T-helper 1 cell treated with Interleukin-12 subunit alpha and Interleukin-12 subunit beta and Interleukin-4 antibody, amounts not matched to agents 30 ng/mL and 1 ng/mL, for 36 hours (primary cell): ENCODE results near the gene SHCBP1L. TPM values are rescaled to one million over a fixed set of nuclear protein-coding genes. Genes with fewer than 3 reads are reported as not detected.

Experiments used
- intact Hi-C: fragments of 100-400 bp; cut with micrococcal nuclease; formaldehyde crosslinking; loops from one replicate; pipeline ENCODE4 v1.15.1; 2024
- total RNA-seq: library from RNA; stranded (reverse); gene quantifications from 2 replicates; pipeline ENCODE4 v1.2.3, GENCODE V29; 2022

Gene SHCBP1L
- total RNA-seq: not detected in 2 replicates

DNA sequence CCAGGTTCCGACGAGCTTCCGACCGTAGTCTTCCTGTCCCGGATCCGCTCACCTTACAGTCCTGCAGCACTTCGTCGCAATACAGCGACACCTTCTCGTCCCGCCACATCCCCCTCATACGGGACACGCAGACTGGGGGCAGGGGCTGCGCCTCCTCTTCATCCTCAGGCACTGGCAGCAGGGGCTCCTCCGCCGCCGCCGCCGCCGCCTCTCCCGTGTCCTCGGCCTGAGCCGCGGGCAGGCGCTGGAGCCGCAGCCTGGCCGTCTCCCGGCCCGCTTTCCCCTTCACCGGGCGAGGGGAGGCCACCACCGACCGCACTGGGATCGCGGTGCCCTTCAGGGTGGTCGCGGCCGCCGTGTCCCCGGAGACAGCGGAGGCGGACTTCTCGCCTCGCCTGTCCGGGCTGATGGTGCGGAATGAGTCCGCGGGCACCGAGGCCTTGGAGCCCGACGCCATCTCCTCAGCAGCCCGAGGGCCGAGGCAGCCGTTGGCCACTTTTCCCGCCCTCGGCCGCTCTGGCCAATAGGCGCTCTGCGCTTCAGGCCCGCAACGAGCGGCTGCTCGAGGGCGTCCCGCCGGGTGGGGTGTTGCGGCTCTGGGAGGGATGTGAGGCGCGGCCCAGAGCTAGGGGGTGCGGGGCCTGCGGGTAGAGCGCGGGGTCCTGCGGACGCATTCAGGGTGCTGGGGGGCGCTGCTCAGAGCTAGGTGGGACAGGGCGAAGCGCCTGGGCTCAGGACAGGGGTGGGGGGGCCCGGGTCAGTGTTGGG is at the start of gene SHCBP1L:
Gene SHCBP1L, minus strand, starts transcription at position 490 of the 768 bp plus-strand sequence. Its CDS starts 33 bp downstream, at position 457.
- intact Hi-C loops: no loop called here

DNA sequence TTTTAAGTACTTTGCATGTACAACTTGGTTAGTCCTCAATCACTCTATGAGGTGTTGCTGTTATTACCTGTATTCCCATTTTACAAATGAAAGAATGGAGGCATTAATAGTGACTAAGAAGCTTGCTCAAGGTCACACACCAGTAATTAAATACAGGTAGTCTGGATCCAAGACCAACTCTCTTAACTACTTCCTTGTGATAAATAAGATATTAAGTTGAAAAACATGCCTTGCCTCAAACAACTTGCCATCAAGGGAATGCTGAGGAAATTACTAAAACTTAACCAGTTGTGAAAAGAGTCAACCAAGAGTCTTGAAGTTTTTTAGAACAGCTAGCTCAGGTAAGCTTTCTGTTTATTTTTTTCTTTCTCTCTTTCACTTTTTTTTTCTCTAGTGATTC is 49.3 kb upstream of the SHCBP1L start:
- intact Hi-C loops: no loop called here

- intact Hi-C loops: no loop called here
Measured at GRCh38 chr1:183000167-183000962, 47.4 kb upstream of the SHCBP1L start.

DNA sequence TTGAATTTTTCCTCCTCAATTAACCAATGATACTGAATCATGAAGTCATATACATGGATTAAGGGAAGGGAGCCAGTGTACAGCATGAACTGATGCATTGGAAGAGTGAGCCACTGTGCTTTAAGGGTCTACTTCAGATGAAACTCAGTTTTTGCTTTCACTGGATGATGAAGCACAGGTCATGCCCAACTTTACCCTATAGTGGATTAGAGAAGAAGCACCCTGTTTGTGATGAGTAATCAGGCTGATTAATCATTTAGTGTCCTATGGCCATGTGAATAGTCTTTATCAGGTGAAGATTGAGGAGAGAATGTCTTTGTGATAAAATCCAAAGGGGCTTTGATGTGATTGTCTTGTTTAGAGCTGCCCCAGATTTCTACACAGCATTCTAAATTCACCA is 45.5 kb upstream of the SHCBP1L start:
- intact Hi-C loops: no loop called here

DNA sequence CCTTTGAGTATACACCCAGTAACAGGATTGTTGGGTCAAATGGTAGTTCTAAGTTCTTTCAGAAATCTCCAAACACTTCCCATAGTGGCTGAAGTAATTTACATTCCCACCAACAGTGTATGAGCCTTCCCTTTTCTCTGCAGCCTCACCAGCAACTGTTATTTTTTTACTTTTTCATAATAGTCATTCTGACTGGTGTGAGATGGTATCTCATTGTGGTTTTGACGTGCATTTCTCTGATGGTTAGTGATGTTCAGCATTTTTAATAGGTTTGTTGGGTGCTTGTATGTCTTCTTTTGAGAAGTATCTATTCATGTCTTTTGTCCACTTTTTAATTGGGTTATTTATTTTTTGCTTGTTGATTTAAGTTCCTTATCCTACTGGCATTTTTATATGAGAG is 43.9 kb upstream of the SHCBP1L start:
- intact Hi-C loops: no loop called here

DNA sequence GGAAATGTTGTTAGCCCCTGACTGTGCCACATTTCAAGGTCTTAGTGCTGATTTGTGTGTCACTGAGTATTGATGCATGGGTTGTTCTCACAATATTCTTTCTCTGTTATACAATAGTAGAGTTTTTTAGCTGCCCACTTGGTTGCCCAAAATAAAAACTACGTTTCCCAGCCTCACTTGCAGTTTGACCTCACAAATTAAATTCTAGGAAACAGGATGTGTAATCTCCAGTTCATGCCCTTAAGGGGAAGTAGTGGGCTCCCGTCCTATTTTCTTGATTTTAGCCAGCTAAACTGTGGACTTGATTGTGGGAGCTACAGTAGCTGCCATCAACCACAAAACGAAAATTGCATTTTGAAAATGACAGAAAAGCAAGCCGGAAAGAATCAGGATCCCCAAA is 42.9 kb upstream of the SHCBP1L start:
- intact Hi-C loops: no loop called here

DNA sequence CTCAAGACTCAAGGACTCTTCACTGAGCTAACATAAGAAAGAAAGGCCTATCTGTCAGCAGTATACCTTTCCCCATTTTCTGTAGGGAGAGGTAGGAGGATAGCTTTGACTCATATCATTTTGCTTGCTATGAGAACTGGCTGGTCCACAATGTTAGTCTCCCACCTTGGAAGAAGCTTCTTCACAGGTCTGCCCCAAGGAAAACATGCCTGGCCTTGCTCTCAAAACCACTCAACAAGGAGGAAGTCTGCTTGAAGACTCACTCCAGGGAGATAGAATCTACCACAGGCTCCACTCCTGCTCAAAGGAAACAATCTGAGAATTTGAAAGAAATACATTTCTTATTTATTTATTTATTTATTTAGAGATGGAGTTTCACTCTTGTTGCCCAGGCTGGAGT is 40.8 kb upstream of the SHCBP1L start:
- intact Hi-C loops: no loop called here

DNA sequence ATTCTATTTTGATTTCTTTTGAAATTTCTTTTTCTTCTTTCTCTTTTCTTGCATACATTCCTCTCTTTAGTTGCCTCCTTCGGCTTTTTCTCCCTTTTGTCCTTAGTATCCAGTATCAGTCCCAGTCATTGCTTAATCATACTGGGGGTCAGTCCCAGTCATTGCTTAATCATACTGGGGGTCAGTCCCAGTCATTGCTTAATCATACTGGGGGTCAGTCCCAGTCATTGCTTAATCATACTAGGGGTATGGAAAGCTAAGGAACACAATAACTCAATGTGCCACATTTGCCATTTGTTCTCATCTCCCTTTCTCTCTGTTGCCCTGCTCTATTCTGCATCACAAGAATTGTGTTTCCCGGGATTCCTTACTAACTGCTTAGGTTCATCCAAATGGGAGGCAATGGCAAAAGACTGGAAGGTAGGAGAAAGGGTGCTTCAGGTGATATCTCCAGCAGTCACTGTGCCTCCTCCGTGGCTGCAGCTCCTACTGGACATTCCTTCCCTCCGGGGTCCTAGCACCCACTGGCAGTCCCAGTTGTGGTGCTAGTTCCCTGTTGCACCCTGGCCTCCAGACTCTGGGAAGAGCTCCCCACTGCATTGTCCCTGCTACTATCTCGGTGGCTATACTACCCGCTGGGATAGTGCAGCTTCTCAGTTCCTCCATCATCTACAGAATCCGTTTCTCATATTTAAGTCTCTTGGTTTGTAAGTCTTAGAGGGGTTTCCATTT is 37.6 kb upstream of the SHCBP1L start:
- intact Hi-C loops: no loop called here

DNA sequence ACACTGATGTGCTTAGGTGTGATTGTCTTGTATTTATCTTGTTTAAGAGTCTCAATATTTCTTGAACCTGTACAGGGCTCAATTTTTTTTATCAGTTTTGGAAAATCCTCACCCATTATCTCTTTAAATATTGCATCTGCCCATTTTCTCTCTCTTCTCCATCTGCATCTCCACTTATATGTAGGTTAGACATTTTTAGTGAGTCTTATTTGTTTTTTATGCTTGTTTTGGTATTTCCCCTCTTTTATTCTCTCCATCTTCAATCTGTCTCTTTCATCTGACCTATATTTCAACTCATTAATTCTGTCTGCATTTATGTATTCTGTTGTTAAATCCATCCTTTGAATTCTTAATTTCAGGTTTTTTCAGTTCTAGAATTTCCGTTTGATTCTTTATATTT is 32.9 kb upstream of the SHCBP1L start:
- intact Hi-C loops: no loop called here

DNA sequence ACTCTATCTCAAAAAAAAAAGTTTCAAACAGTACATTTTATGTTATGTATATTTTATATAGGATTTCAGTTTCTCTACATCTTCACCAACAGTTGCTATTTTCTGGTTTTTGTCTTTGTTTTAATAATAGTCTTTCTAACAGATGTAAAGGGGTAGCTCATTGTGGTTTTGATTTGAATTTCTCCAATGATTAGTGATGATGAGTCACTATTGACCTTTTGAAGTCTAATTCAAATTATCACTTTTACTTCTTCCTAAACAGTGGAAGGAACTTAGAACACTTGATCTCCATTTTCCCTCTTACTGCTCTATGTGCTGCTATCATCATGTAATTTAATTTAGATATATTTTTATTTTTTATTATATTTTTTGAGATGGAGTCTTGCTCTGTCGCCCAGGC is 31.7 kb upstream of the SHCBP1L start:
- intact Hi-C loops: no loop called here

- intact Hi-C loops: no loop called here
Measured at GRCh38 chr1:182984138-182984537, 31.2 kb upstream of the SHCBP1L start.

GRCh38 chr1:182978151-182978853 is 25.3 kb upstream of the SHCBP1L start:
- intact Hi-C loops: no loop called here

DNA sequence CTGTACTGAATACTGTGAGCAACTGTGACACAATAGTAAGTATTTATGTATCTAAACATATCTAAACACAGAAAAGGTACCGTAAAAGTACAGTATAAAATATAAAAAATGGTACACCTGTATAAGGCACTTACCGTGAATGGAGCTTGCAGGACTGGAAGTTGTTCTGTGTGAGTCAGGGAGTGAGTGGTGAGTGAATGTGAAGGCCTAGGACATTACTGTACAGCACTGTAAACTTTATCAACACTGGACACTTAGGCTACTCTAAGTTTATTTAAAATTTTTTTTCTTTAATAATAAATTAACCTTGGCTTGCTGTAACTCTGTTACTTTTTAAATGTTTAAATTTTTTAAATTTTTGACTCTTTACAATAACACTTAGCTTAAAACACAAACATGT is 24.5 kb upstream of the SHCBP1L start:
- intact Hi-C loops: no loop called here

DNA sequence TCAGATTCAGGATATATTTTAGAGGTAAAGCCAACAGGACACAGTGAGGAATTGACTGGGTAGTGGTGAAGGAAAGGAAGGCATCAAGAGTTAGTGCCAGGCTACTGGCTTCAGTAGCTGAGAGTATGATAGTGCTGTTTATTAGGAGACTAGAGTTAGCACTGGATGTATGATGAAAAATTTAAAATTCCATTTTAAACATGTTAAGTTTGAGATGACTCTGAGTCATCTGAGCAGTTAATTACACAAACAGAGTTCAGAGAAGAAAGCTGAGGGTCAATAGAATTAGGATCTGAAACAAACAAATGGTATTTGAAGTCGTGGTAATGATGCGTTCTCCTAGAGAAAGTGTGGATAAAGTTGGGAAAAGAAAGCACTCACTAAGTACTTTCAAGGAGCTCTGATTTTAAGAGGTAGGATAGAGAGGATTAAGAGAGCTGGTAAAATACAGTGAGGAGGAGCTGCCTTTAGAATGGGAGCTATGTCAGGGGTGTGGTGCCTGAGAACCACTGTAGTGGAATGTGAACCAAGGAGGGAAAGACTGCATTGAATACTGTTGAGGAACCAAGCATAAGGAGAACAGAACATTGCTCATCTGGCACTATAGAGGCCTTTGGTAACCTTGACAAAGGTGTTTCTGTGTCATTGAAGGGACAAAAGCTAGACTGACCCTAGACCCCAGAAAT is 21.7 kb upstream of the SHCBP1L start:
- intact Hi-C loops: no loop called here

DNA sequence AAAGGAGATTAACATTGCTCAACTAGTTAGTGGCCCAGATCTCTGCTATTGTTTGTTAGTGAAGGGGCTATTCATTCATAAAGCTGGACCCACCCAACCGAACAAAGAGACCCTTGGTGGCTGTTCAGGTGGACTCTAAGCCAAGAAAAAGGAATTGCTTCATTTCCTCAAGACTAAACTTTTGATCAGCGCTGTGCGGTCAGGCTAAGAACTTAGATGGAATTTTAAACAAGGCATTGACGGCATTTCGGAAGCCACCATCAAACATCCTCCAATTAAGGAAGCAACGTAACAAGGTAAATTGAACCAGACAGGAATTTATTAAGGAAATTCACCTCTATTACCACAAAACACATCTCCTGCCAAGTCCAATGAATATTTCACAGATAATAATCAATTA is 19.9 kb upstream of the SHCBP1L start:
- intact Hi-C loops: no loop called here

DNA sequence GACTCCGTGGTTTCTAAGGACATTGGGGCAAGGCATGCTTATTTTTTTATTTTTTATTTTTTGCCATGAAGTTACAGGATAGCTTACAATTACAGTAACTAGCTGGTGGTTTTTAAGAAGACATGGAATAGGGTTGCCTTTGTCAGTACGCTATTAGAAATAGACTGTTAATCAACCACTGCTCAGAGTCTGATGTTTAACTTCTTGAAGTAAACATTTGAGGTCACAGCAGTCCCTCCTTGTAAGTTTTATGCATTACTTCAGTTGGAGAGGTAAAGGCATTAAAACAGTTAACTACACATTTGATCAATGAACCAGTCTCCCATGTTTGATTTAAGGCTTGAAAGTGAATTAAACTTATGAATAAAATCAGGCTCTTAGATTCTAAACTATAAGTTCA is 19.3 kb upstream of the SHCBP1L start:
- intact Hi-C loops: no loop called here

DNA sequence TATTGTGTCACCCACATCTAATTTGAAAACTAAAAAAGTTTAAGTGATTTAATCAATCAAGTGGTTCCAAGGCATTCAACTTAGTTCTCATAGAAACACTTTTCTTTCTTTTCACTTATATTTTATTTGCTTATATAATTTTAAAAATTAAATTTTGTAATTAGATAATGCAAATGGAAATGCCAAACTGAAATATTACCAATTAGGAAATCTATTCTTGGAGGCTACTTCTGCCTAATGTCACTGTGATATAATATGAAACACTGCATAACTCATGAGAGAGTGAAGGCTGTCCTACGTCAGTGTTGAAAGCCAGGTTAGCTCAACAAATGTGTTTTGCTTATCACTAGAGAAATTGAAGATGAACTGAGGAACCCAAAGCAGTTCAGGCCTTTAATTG is 18.3 kb upstream of the SHCBP1L start:
- intact Hi-C loops: no loop called here

GRCh38 chr1:182968836-182969734 is 16.1 kb upstream of the SHCBP1L start:
- intact Hi-C loops: no loop called here

GRCh38 chr1:182968151-182968741 is 15.3 kb upstream of the SHCBP1L start:
- intact Hi-C loops: no loop called here
